Right lobe of liver (tissue), 6 donors: ENCODE results near the gene CLRN1. TPM values are rescaled to one million over a fixed set of nuclear protein-coding genes. Genes with fewer than 3 reads are reported as not detected.

Experiments used
- ATAC-seq, 4 donors: fragments of 200-7000 bp; cut with Tn5 transposase; one replicate each; pipeline ENCODE4 v1.9.1; 2020; ENCODE audit warnings: mild to moderate bottlenecking in 4 of 4, moderate library complexity in 4 of 4
- DNase-seq, 3 donors: peaks; one replicate each; pipeline ENCODE4 v3.0.0-alpha.2; 2020
- H3K27ac ChIP-seq, 3 donors: fragments of 200-600 bp; one replicate each; pipeline ENCODE4 v1.8.0; 2022
- H3K27me3 ChIP-seq, 2 donors: fragments of 200-600 bp; one replicate each; pipeline ENCODE4 v1.8.0; 2022
- H3K36me3 ChIP-seq, 4 donors: fragments of 200-600 bp; sonication (generic) in 1 of 4; one replicate each; pipeline versions ENCODE4 v1.5.1 to v1.8.0; 2017 to 2022; ENCODE audit warnings: control low read depth in 1 of 4
- H3K4me1 ChIP-seq, 4 donors: fragments of 200-600 bp; sonication (generic) in 1 of 4; one replicate each; pipeline versions ENCODE4 v1.5.1 to v1.8.0; 2017 to 2022; ENCODE audit warnings: control low read depth in 1 of 4
- H3K4me3 ChIP-seq, 3 donors: fragments of 200-600 bp; one replicate each; pipeline ENCODE4 v1.8.0; 2022
- H3K9me3 ChIP-seq, 4 donors: fragments of 200-600 bp; sonication (generic) in 1 of 4; one replicate each; pipeline versions ENCODE4 v1.5.1 to v1.8.0; 2017 to 2022; ENCODE audit warnings: control low read depth in 1 of 4
- CTCF ChIP-seq, 4 donors: fragments of 200-600 bp in 3 of 4; fragments of 450-650 bp in 1 of 4; IDR thresholded peaks; one replicate each; pipeline versions ENCODE4 v1.5.1 to v1.8.0; 2016 to 2022; ENCODE audit warnings: antibody characterized with exemption in 4 of 4, mild to moderate bottlenecking in 2 of 4
- POLR2A ChIP-seq: fragments of 450-650 bp; IDR thresholded peaks from one replicate; pipeline ENCODE4 v1.6.1; 2017; ENCODE audit warnings: antibody characterized with exemption, mild to moderate bottlenecking
- WGBS: methylation state at CpG from one replicate; pipeline ENCODE4 v1.1.6; 2018; ENCODE audit warnings: low coverage, low lambda C conversion rate; ENCODE audit not compliant: insufficient coverage; ENCODE audit errors: missing lambda C conversion rate; 5-methylcytosine and 5-hydroxymethylcytosine counted together
- intact Hi-C, 2 donors: fragments of 100-400 bp; cut with DNase I; formaldehyde crosslinking; loops; one replicate each; pipeline versions ENCODE4 v1.11.2 to v1.14.1; 2022
- total RNA-seq, 6 experiments: library from RNA; depleted of rRNA in 2 of 6; stranded (reverse); fragments of >200 nt in 2 of 6; fragmentation: NEBNext Ultra II Directional in 3 of 6; extraction: Animal tissue kit (Norgen Biotek cat#: 25700) in 3 of 6; gene quantifications; one replicate each; pipeline versions ENCODE4 v1.1.0 to v1.2.4, GENCODE V29; 2016 to 2023
- donor health status: DM: no; HTN: yes; CAD: no.
- donor health status: DM: no; HTN: no; CAD: no.
- donor health status: DM: no; HTN: no; CAD: no.
- donor health status: DM: no; HTN: yes; CAD: no.
- donor health status: DM: no; HTN: yes; CAD: no.

Gene CLRN1
- total RNA-seq, 6 experiments from 2014 or later, result not detected

DNA sequence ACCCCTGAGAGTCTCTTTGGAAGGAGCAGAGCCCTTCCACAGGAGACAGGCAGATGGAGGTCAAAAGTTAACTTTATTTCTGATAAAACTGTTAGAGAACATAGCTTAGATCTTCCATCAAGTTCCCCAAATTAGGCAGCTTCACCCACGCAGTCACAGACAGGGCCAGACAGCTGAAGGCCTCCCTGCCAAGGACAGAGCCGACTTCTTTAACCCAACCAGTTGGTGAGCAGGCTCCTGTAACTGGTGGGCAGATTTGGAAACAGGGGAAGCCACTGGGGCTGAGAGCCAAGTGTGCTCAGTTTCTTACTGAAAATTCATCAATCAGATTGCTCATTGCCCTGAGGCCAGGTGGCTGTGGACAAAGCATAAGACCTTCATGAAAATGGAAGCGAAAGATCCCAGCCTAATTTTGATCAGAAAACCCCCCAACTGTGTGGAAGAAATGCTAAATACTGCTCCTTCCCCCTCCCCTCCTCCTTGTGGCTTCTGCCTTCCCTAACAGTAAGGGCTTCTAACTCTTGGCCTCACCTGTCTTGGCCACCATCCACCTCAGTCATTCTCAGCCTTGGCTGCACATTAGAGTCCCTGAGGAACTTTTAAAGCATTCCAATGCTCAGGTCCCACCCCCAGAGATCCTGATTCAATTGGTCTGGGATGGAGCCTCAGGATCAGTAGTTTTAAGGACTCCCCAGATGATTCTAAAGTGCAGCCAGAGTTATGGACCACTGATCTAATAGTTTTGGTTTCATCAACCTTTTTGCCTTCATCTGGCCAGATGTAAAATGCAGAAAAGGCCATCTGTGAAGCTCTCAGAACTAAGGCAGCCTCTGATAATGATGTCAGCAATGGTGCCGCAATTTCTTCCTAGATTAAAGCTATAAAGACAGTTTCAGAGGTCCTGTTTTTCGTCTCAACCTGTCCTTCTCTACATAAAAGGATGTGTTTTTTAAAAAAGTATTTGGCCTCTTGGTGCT is 11.5 kb downstream of the CLRN1 start:
- Histone ChIP-seq H3K4me1 (no peaks in the 10 kb centered on the region), H3K36me3 (no peaks in the 10 kb centered on the region), H3K4me3 (no peak overlapping the region), H3K27me3 (no peaks in the 10 kb centered on the region), H3K27ac (no peak overlapping the region), H3K9me3 (no peaks in the 10 kb centered on the region)
- ATAC-seq, result peak in 1 of 4 donors; percentile 27
- intact Hi-C loops, result no loop called here
- no peak for DNase-seq
- TF ChIP-seq CTCF (IDR thresholded peaks at IDR 0.05) (no peak), POLR2A (no peak)
- WGBS, result 54% methylated on average over 5 of the region's 5 CpGs

GRCh38 chr3:150958683-150959082 is 13.8 kb downstream of the CLRN1 start:
- Histone ChIP-seq H3K4me1 (no peaks in the 10 kb centered on the region), H3K27ac (no peak overlapping the region), H3K27me3 (no peaks in the 10 kb centered on the region), H3K36me3 (no peaks in the 10 kb centered on the region), H3K9me3 (no peaks in the 10 kb centered on the region), H3K4me3 (no peak overlapping the region)
- no peak for DNase-seq
- intact Hi-C loops, result no loop called here
- ATAC-seq, result no peak
- TF ChIP-seq CTCF (IDR thresholded peaks at IDR 0.05), result no peak
- WGBS, result 81% methylated on average over 3 of the region's 3 CpGs

- Histone ChIP-seq H3K27ac (no peak overlapping the region), H3K4me1 (no peaks in the 10 kb centered on the region), H3K36me3 (no peaks in the 10 kb centered on the region), H3K27me3 (no peaks in the 10 kb centered on the region), H3K4me3 (no peak overlapping the region), H3K9me3 (no peaks in the 10 kb centered on the region)
- TF ChIP-seq CTCF (IDR thresholded peaks at IDR 0.05) (no peak), POLR2A (no peak)
- WGBS, result 48% methylated on average over 6 of the region's 6 CpGs
- intact Hi-C loops, result no loop called here
- DNase-seq (no peak), ATAC-seq (no peak)
These were observed 16.2 kb downstream of the CLRN1 start for GRCh38 chr3:150956376-150956775.

- WGBS, result 83% methylated on average over 13 of the region's 13 CpGs
- DNase-seq, result no peak
- Histone ChIP-seq H3K36me3 (no peaks in the 10 kb centered on the region), H3K4me3 (no peak overlapping the region), H3K27me3 (no peaks in the 10 kb centered on the region), H3K27ac (no peak overlapping the region), H3K4me1 (no peaks in the 10 kb centered on the region), H3K9me3 (no peaks in the 10 kb centered on the region)
- intact Hi-C loops, result no loop called here
- ATAC-seq, result no peak
- TF ChIP-seq CTCF (IDR thresholded peaks at IDR 0.05) (no peak), POLR2A (no peak)
These were observed 20.6 kb downstream of the CLRN1 start for GRCh38 chr3:150951923-150952322.
